Neural crest cell (in vitro differentiated cells): ENCODE results near the gene TENM3. TPM values are rescaled to one million over a fixed set of nuclear protein-coding genes. Genes with fewer than 3 reads are reported as not detected.

Experiments
- DNase-seq: peaks from one replicate; pipeline ENCODE4 v3.0.0; 2021; ENCODE audit warnings: low read depth, mixed read lengths, low spot score
- H3K27ac Mint-ChIP-seq: one replicate; pipeline ENCODE4 v1.8.0; 2021; ENCODE audit warnings: mild to moderate bottlenecking, mixed read lengths; ENCODE audit not compliant: unreplicated experiment
- H3K27me3 Mint-ChIP-seq: 2 replicates; pipeline ENCODE4 v1.8.0; 2021; ENCODE audit warnings: low read depth, mild to moderate bottlenecking, mixed read lengths
- H3K36me3 Mint-ChIP-seq: 2 replicates; pipeline ENCODE4 v1.8.0; 2021; ENCODE audit warnings: low read depth, mild to moderate bottlenecking, mixed read lengths
- H3K4me1 Mint-ChIP-seq: 2 replicates; pipeline ENCODE4 v1.8.0; 2021; ENCODE audit warnings: mixed read lengths
- H3K4me3 Mint-ChIP-seq: one replicate; pipeline ENCODE4 v1.8.0; 2021; ENCODE audit warnings: mild to moderate bottlenecking, mixed read lengths
- H3K9me3 Mint-ChIP-seq: 2 replicates; pipeline ENCODE4 v1.8.0; 2021; ENCODE audit warnings: mixed read lengths
- total RNA-seq: library from RNA; stranded (reverse); gene quantifications from 2 replicates; pipeline ENCODE4 v1.2.1, GENCODE V29; 2021
- TF ChIP-seq, protein P1 (sequence below): fragments of 200-600 bp; sonication (generic); conservative IDR thresholded peaks from 2 replicates; pipeline ENCODE4 v1.5.0; 2021; ENCODE audit warnings: antibody characterized with exemption, mild to moderate bottlenecking

TENM3 gene
- total RNA-seq, 1 donor from 2014 or later, result 43.9 TPM

DNA sequence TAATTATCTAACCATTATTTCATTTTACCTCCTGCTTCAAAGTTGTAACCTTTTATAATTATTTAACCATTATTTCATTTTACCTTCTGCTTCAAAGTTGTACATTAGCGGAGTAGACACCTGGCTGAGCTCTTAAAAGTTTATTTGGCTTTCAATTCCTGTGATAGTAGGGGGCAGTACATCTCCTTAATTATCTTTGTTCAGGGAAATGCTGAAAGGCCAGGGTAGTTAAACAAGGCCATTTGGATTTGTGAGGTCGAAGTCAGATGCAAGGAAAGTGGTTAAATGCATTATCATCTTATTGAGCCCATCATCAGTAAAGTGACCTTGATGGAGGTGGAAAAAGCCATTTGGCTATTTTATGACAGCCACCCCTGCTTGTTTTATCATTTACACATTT is 210.6 kb downstream of the TENM3 start:
- Mint-ChIP-seq H3K27me3 (peaks cover 10% of the 10 kb centered on the region), H3K36me3 (no peaks in the 10 kb centered on the region), H3K4me3 (no peak overlapping the region), H3K4me1 (peaks cover 34% of the 10 kb centered on the region), H3K9me3 (no peaks in the 10 kb centered on the region), H3K27ac (no peak overlapping the region)
- TF ChIP-seq, protein P1, sequence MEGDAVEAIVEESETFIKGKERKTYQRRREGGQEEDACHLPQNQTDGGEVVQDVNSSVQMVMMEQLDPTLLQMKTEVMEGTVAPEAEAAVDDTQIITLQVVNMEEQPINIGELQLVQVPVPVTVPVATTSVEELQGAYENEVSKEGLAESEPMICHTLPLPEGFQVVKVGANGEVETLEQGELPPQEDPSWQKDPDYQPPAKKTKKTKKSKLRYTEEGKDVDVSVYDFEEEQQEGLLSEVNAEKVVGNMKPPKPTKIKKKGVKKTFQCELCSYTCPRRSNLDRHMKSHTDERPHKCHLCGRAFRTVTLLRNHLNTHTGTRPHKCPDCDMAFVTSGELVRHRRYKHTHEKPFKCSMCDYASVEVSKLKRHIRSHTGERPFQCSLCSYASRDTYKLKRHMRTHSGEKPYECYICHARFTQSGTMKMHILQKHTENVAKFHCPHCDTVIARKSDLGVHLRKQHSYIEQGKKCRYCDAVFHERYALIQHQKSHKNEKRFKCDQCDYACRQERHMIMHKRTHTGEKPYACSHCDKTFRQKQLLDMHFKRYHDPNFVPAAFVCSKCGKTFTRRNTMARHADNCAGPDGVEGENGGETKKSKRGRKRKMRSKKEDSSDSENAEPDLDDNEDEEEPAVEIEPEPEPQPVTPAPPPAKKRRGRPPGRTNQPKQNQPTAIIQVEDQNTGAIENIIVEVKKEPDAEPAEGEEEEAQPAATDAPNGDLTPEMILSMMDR, result no peak
- no peak for DNase-seq

DNA sequence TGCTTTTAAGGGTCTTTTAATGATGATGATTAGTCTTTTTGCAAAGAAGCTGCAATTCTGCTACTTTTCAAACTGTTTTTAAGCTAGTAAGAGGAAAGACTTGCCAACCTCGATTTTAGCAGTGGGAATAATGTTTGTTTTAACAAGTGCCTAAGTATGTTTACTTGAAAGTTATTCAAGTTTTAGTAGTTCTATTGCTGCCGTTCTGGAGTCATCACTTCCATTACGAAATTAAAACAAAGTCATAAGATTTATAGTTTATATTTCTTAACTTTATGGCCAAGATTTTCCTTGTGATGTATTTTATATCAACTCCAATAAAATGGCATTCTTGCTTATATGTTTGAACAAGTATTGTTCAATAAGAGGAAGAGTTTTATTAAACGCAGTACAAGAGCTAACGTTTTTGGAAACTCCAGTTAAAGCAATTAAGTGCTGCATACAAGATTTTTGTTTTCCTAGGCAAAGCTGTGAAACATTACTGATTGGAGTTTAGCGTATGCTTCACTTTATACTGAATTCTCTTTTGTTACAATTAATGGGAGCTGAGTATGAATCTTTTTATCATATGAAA is 211.3 kb downstream of the TENM3 start:
- no peaks in the 10 kb centered on the region for H3K36me3 Mint-ChIP-seq
- H3K4me3 Mint-ChIP-seq, result no peak overlapping the region
- H3K27me3 Mint-ChIP-seq, result peaks cover 5% of the 10 kb centered on the region
- peaks cover 29% of the 10 kb centered on the region for H3K4me1 Mint-ChIP-seq
- DNase-seq, result no peak
- no peak overlapping the region for H3K27ac Mint-ChIP-seq
- H3K9me3 Mint-ChIP-seq, result no peaks in the 10 kb centered on the region
- TF ChIP-seq, protein P1, result no peak

DNA sequence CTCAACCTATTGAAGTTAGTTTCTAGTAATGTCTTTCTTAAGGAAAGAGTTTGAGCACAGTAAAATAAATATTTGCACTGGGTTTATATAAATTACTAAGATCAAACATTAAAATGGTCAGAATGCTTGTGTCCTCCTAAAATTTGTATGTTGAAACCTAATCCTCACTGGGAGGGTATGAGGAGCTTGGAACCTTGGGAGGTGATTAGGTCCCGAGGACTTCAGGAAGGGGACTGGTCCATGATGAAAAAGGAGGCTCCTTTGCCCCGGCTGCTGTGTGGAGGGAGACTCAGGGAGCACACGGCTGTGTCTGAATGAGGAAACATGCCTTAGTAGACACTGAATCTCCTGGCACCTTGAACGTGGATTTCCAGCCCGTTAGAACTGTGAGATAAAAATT is 221.9 kb downstream of the TENM3 start:
- H3K36me3 Mint-ChIP-seq, result no peaks in the 10 kb centered on the region
- no peak overlapping the region for H3K27ac Mint-ChIP-seq
- H3K4me1 Mint-ChIP-seq, result no peaks in the 10 kb centered on the region
- no peak for DNase-seq
- no peaks in the 10 kb centered on the region for H3K27me3 Mint-ChIP-seq
- no peaks in the 10 kb centered on the region for H3K9me3 Mint-ChIP-seq
- no peak overlapping the region for H3K4me3 Mint-ChIP-seq
- TF ChIP-seq, protein P1, result no peak

DNA sequence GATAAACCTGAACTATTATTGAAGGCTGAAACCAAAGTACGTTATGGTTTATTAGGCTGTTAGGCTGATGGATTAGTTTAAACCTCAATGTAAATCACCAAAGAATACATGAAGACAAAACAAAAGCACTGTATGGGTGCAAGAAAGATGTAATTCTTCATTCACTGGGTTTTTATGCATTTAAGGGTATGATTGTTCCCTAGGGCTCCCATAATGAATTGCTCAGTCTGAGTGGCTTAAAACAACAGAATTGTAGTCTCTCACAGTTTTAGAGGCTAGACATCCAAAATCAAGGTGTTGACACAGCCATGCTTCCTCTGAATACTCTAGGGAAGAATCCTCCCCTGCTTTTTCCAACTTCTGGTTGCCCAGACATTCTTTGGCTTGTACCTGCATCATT is 222.8 kb downstream of the TENM3 start:
- H3K4me3 Mint-ChIP-seq, result no peak overlapping the region
- TF ChIP-seq, protein P1, result no peak
- no peaks in the 10 kb centered on the region for H3K36me3 Mint-ChIP-seq
- no peak overlapping the region for H3K27ac Mint-ChIP-seq
- H3K4me1 Mint-ChIP-seq, result no peaks in the 10 kb centered on the region
- no peak for DNase-seq
- H3K27me3 Mint-ChIP-seq, result no peaks in the 10 kb centered on the region
- H3K9me3 Mint-ChIP-seq, result no peaks in the 10 kb centered on the region

DNA sequence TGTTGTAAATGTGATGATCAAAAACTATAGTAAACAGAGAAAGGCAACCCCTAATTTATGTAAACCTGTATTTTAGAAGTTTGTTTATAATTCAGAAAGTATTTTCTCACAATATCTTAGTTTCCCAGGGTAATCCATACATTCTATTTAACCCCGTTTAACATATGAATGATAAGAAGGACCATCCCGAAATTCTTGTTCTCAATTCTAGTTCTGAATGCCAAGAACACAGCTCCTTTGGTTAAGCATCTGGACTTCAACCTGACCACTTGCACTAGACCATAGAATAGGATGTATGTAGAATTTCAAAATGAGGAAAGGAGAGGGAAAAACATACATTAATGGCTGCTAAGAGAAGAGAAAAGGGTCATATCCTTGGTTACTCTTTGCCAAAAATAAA is 227.0 kb downstream of the TENM3 start:
- Mint-ChIP-seq H3K4me3 (no peak overlapping the region), H3K27ac (no peak overlapping the region), H3K9me3 (no peaks in the 10 kb centered on the region)

More for the DNA sequence above, 227.0 kb downstream of the TENM3 start:
- no peaks in the 10 kb centered on the region for H3K27me3 Mint-ChIP-seq
- DNase-seq, result no peak
- TF ChIP-seq, protein P1, result no peak
- no peaks in the 10 kb centered on the region for H3K4me1 Mint-ChIP-seq
- H3K36me3 Mint-ChIP-seq, result peaks cover 3% of the 10 kb centered on the region
